Ovary (tissue), 3 donors: ENCODE measurements around the gene UBXN7.
"Not testable (repeated sequence)": the region's sequence is repeated elsewhere in the genome, so short reads cannot be mapped to it uniquely, and the experiment has no call there.

Experiments used
- CTCF ChIP-seq, 3 donors: fragments of 450-650 bp in 2 of 3; fragments of 200-600 bp in 1 of 3; IDR thresholded peaks; one replicate each; pipeline versions ENCODE4 v1.5.1 to v1.8.0; 2016 to 2022; ENCODE audit warnings: antibody characterized with exemption in 3 of 3, mild to moderate bottlenecking in 1 of 3
- EP300 ChIP-seq: sonication (generic); formaldehyde crosslinking; IDR thresholded peaks from one replicate; pipeline ENCODE4 v1.6.1; 2017; ENCODE audit warnings: antibody characterized with exemption
- POLR2A ChIP-seq: fragments of 450-650 bp; IDR thresholded peaks from one replicate; pipeline ENCODE4 v1.6.1; 2017; ENCODE audit warnings: antibody characterized with exemption, mild to moderate bottlenecking, moderate library complexity
- donor health status: DM: no; HTN: no; CAD: no.

- TF ChIP-seq CTCF (IDR thresholded peaks at IDR 0.05); POLR2A; EP300: not testable (repeated sequence)
Observed at GRCh38 chr3:196387941-196388340, 44.3 kb downstream of the UBXN7 start.
